Stimulated activated CD4-positive, alpha-beta T cell treated with anti-CD3 and anti-CD28 coated beads, Interleukin-15, amount 100 ng/mL, for 1 hour (primary cell): Measurements from ENCODE around the gene CCDC54.

Experiments
- DNase-seq, 2 donors: peaks; one replicate each; pipeline ENCODE4 v3.0.0-alpha.2; 2020; ENCODE audit warnings: low read depth in 1 of 2, low spot score in 1 of 2

The CCDC54 gene

DNA sequence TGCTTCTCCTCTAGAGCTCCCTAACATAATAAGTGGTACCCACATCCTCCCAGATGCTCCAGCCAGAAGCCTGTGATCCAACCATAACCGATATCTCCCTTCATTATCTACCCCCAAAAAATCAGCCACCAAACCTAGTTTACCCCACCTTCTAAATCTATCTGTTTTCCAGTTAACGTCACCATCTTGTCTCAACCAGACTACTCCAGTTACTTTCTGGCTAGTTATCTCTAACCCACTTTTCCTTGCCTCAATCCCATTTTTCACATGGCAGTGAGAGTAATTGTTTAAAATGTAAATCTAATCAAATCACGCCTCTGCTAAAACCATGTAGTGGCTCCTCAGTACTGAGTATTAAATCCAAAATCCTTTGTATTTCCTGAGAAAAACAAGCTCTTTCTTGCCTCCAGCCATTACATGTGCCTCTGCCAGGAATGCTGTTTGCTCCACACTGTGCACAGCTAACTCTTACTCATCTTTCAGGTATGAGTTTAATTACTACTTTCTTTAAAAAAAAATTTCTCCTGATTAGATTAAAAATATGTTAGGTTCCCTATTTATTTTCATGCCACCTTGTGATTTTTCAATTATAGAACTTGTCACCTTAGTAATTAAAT, 15.4 kb downstream of the CCDC54 start:
- DNase-seq, result no peak

DNA sequence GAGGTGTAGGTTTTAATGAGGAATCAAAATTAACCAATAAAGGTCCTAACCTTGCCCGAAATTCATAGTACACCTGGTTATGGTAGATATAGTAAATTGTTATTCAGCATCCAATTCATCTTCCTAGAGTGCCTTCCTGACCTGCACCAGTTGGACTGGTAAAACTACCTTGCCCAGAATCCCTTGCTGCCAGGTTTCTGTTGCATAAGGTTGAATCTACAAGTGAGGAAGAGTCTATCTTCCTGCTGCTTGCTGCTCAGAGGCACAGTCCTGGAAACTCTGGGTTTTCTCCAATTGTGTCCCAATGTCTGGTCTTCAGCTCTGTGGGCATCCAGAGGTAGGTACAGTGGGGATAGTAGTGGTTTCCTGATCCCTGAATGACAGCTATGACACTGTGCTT, 17.3 kb downstream of the CCDC54 start:
- no peak for DNase-seq

DNA sequence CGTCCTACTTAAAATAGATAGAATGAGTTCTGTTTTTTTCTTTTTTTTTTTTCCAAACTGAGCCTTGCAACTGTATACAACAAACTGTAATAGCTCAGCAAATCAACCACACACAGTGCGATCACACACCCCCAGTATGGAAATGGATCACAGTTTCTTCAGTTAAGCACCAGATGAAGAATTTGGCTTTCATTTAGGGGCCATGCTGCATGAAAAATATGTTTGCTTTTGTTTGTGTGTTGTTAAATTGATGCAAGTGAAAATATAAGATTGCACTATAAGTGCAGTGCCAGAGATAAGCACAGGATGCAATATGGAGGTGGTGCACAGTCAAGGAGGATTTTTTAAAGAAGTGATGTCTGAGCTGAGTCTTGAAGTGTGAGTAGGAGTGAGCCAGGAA, 17.8 kb downstream of the CCDC54 start:
- no peak for DNase-seq

DNA sequence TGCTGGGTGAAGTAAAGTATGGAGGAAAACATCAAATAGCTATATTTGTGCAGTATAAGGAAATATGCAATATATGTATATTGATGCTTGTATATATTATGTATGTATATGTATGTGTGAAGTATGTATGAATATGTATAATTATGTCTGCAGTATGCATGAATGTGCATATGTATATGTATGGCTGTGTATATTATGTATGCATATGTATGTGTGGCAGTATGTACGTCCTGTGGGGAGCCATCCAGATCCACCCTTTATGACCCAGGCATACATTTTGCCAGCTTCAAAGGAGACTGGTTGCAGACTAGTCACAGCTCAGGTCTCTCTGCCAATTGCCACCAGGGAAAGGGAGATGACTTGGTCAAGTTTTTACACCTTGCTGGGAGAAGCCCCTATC, 24.1 kb downstream of the CCDC54 start:
- DNase-seq, result no peak

DNA sequence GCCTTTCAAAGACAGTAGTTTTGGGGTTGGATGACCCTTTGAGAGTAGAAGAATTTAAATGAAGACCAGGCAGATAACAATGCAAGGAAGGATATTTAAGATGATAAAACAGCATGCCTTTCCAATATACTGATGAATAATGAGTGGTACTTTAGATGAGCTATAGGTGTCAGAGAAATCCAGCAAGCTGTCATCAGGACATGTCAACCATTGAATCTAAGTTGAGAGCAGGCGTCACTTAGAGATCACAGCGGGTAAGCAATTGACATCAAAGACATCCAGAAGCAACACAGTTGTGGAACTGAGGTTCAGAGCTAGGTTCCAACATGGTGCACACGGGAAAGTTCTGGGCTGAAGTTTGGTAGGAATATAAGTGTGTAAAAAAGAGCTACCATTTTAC, 25.0 kb downstream of the CCDC54 start:
- no peak for DNase-seq

DNA sequence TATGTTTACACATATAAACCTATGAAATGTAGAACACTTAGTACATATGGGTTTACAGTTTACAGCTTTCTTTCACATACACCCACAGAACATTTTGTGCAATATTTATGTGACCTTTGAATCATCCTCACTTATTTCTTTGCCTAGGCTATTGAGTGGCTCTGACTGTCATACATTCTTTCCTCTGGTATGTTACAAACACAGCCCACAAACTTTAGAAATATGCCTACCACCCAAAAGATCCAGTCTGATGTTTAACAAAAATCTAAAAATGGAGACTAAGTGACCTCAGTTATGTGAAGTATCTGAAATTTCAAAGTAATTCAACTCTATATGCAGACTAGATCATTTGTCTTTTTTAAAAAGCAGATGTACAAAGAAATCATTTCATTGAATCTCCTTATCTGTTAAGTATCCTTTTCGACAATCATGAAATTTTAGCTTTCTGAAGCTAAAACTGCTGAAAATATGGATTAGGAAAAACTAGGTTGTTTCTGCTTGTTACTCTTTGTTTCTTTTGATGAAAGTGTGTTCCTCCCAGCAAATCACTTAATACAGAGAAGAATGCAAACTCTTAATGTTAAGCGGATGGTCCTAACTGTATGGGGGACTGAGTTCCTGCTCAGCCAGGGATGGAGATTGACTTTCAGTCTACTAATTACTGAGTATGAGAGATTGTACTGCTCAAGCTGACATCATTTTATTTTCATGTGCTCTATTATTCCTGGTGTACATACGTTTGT, 27.7 kb downstream of the CCDC54 start:
- no peak for DNase-seq

DNA sequence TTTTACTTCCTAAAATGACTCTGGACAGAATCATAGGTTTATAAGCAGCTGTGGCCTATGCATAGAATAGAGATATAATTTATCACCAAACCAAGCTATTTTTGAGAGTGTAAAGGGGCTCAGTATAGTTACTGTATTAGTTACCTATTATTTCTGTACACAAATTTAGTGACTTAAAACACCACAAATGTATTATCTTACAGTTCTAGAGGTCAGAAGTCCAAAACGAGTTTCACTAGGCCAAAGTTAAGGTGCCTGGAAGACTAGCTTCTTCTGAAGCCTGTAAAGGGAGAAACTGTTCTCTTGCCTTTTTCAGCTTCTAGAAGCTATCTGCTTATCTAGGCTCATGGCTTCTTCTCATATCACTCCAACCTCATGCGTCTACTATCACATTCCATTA, 30.1 kb downstream of the CCDC54 start:
- no peak for DNase-seq

DNA sequence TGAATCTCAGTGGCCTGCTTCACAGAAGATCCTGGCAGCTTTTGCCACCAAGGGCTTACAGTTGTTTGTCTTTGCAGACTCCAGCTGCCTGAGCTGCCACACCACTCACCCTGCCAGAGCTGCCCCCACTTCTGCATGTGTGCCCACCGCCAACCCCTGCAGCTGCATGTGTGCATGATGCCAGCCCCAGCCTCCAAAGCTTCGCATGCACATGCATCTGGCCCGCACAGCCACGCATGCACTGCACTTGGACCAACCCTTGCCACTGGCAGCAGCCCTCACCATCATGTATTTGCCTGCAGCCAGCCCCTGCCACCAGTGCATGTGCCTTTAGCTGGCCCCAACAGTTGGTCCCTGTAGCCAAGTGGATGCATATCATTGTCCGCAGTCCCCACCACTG, 31.3 kb downstream of the CCDC54 start:
- no peak for DNase-seq

DNA sequence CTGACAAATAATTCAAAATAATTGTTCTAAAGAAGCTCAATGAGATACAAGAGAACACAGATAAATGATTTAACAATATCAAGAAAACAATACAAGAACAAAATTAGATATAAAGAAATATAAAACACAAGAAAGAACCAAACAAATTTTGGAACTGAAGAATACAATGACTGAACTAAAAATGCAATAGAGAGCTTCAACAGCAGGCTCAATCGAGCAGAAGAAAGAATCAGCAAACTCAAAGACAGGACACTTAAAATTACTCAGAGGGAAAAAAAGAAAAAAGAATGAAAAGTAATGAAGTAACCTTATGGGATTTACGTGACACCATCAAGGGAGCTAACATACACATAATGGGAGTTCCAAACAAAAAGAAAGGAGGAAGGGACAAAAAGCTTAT, 32.1 kb downstream of the CCDC54 start:
- DNase-seq, result no peak

DNA sequence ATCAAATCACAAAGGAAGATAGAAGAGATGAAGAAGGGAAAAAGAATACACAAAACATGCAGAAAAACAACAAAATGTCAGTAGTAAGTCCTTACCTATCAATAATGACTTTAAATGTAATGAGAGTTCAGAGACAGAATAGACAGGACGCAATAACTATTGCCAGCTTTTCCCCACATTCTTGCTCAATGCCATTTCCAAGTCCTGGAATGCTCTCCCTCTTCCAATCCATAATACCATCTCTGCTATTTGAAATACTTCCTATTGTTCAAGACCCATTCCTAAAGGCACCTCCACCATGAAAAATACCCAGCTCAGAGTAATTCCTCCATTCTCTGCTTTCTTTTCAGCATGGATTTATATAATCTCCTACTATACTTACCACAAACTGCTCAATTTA, 33.4 kb downstream of the CCDC54 start:
- DNase-seq, result no peak

DNA sequence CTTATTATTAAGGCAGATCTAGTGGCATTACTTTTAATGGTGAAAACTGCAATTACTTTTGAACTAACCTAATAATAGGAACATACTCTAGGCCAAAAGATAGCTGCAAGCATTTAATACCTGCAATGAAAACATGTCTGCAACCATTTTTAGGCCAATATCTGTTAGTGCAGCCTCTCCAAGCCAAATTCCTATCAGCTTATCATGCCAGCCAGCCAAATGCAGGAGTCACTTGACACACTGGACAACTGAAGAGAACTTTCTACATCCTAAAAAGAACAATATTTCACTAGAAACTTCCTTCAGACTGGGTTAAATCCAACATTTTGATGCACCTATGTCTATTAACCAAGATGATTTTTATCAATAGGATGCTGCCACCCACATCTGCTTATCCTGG, 33.8 kb downstream of the CCDC54 start:
- DNase-seq, result no peak

DNA sequence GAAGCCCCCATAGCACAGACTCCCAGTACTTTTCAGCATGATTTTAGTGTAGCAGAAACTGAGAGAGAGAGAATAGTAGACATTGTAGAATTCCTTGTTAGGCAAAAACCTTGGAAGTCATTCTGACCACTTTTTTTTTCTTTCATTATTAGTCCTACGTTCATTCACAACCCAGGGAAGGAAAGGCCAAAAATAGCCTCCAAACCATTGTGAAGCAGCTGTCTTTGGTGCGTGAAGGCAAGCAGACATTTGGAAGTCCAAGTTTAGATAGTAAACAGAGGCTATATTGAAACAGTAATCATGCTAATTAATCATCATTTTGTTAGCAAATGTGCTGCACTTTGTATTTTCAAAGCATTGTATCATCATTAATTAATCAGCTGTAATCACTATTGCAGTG, 34.5 kb downstream of the CCDC54 start:
- no peak for DNase-seq

DNA sequence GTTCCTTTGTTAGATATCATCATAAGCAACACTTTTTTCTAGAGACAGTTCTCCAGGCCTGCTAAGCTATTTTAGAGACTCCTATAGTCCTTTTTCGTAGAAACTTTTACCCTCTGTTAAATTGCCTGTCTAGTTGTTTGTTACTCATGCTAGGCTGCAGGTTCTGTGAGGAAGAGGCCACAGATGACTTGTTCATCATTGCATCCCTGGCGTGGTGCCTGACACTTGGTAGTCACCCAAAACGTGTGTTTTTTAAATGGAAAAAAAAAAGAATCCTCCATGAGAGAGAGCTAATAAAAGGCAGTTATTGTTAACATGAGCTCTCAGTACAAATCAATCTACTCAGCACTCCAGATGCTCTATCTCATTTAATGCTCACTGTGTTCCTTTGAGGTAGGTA, 35.1 kb downstream of the CCDC54 start:
- no peak for DNase-seq

DNA sequence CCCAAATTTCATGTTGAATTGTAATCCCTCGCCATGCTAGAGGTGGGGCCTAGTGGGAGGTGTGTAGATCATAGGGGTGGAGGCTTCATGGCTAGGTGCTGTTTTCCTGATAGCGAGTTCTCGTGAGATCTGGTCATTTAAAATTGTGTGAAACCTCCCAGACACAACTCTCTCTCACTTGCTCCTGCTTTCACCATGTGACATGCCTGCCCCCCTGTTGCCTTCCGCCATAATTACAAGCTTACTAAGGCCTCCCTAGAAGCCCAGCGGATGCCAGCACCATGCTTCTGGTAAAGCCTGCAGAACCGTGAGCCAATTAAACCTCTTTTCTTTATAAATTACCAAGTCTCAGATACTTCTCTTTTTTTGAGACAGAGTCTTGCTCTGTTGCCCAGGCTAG, 36.0 kb downstream of the CCDC54 start:
- DNase-seq, result no peak

DNA sequence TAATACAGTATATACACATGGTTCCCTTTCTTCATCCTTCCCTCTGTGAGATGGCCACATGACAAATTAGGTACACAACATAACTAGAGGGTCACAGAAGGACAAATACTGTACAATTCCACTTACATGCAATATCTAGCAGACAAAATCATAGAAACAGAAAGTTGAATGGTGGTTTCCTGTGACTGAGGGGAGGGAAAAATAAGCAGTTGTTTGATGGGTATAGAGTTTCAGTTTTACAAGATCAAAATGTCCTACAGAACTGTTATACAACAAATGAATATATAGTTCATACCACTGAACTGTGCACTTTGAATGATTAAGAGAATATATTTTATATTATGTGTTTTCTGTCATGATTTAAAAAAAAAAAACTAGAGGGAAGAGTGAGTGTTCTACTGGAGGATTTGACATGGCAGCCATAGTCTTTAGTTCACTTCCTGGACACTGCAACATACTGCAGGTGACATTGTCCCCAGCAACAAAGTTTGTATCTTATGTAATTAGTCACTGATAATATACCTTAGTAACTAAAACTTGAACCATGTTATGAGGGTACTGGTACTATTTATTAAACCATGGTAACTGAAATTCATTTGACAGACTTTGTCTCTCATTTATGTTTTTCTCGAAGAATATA, 37.2 kb downstream of the CCDC54 start:
- DNase-seq, result no peak

DNA sequence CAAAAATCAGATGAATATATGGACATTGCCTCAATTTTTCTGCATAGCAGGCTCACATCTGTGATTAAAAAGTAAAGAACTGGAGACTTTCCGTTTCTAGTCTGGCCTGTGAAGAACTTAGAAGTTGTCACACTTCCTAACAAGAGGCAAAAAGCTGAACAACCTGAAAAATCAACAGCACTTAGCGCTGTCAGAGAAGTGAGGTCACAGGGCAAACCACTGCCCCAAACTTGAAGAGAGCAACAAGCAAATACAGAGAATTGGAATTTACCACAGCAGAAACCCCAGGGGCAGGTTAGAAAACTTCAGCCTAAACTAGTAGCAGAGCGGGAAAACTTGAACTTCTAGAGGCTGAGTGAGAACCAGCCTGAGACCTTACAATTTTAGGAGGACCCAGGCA, 38.9 kb downstream of the CCDC54 start:
- DNase-seq, result no peak

DNA sequence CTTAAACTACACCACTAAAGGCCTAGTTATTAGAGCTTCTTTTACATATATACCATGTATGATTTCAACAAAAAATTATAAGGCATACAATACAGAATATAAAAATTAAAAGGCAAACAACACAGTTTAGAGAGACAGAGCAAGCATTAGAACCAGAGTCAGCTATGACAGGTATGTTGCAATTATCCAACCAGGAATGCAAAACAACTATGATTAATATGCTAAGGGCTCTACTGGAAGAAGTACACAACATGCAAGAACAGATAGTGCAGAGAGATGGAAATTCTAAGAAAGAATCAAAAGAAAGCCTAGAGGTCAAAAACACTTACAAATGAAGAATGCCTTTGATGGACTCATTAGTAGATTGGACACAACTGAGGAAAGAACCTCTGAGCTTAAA, 39.6 kb downstream of the CCDC54 start:
- no peak for DNase-seq

DNA sequence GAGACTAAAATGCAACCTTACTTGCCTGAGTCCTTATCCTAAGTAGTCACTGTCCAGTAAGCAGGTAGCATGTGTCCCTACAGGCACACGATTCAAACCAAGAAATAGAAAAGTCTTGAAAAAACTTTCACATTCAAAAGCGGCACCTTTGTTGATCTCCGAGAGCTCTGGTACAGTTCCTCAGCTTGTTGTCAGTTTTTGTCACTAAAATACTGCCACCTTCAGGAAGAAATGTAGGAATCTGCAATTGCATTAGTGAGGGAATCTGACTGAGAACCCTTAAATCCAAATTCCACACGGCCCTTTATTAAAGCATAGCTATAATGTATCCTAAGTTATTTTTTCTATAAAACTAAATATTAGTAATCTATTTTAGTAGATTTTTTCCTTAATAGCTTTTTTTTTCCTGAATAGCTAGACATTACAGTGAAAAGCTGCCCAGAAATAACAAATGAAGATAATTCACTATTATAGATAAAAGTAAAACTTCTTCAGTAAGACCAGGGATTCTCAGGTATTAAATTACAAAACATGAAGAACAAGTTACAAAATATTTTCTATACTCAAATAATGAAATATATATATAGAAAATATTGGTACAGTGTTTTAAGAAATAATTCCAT, 44.0 kb downstream of the CCDC54 start:
- DNase-seq, result no peak

DNA sequence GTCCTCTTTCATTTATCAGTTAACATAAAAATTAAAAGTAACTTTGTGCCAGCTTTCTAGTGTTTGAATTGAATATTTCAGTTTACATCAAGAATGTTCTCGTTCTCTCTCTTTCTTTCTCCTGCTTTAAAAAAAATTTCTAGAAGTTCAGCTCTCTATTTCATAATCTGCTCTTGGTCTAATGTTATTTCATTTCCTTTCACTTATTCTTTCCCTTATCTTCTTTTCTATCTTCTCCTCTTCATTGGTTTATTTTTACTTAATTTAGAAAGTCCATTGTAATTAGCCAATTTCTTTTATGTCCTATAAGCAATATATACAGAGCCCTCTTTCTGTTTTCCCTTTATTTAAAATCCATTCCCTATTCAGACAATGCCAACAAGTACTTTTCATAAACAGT, 44.6 kb downstream of the CCDC54 start:
- DNase-seq, result no peak

DNA sequence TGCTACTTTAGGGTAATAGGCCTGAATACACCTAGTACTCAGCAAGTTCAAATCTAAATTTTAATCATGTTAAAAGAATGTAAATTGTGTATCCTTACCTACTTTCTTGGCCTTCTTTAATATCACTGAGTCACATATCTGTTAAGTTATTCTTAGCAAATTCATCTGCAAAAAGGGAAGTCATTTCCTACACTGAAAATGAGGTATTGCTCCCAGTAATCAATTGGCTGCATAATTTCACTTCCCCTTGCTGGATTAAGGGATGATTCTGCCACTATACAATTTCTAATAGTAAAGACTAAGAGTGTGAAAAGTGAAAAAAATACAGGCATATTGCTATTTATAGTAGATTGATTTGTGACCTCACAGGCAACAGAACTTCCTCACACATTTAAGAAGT, 47.8 kb downstream of the CCDC54 start:
- no peak for DNase-seq

DNA sequence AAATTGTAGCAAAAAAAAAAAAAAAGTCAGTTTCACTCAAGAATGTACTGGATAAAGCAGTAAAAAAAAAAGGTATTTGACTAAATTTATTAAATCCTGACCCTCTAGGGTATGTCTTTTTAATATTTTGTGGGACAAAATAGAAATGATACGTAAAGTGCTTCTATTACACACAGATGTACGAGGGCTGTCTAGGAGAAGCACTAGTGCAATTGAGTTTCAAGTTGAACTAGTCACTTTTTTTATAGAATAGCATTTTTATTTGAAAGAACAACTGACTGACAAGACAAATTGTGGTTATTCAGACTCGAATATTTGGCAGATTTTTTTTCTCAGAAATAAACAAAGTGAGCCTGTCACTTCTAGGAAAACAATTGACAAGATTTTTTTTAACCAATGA, 49.0 kb downstream of the CCDC54 start:
- no peak for DNase-seq
